Measurements from ENCODE around the gene C19orf67. TPM values are rescaled to one million over a fixed set of nuclear protein-coding genes. Genes with fewer than 3 reads are reported as not detected.

The C19orf67 gene
- total and polyA plus RNA-seq, 12 donors = not detected

GRCh38 chr19:14118165-14119051, 32.8 kb upstream of the C19orf67 start:
- DNase-seq = peak; percentile 82 to 97 (median 95)
- intact Hi-C loops (cut with DNase I) = no loop called here
- Histone ChIP-seq H3K4me3 (peak overlapping the region in 2 of 4 donors; percentile 14 to 61), H3K36me3 (replicated peaks in 1 of 2) (no peaks in the 10 kb centered on the region), H3K9me3 (replicated peaks in 1 of 3) (no peaks in the 10 kb centered on the region), H3K27ac (peak overlapping the region; percentile 89 to 100 (median 97)), H3K4me1 (replicated peaks in 1 of 2) (peaks cover 40 to 56% of the 10 kb centered on the region in 2 donors), H3K27me3 (no peaks in the 10 kb centered on the region)
- TF ChIP-seq POLR2A (IDR thresholded peaks at IDR 0.05) = peak; percentile 77 to 79
- TF ChIP-seq CTCF (IDR thresholded peaks at IDR 0.05) = peak in 1 of 6 experiments; percentile 11
- WGBS, 4 donors = 1 to 4% (median 2%) methylated on average over 8 to 60 of the region's 61 CpGs

GRCh38 chr19:14117668-14118164, 32.1 kb upstream of the C19orf67 start, which contains the start of gene PRKACA:
PRKACA (minus strand) TSS chr19:14117762; CDS start chr19:14117547, 215 bp downstream.
- no peaks in the 10 kb centered on the region for H3K27me3 ChIP-seq
- peak; percentile 98 to 99 (median 99) for DNase-seq
- peaks cover 47 to 63% of the 10 kb centered on the region in 2 donors for H3K4me1 ChIP-seq (replicated peaks in 1 of 2)
- intact Hi-C loops (cut with DNase I) = no loop called here
- H3K4me3 ChIP-seq = peak within 1 kb of the TSS; percentile 67 to 95 (median 80)
- H3K9me3 ChIP-seq (replicated peaks in 1 of 3) = no peaks in the 10 kb centered on the region
- TF ChIP-seq POLR2A (IDR thresholded peaks at IDR 0.05) = peak; percentile 46 to 62
- no peak for TF ChIP-seq CTCF (IDR thresholded peaks at IDR 0.05)
- H3K27ac ChIP-seq = peak within 1 kb of the TSS; percentile 89 to 100 (median 97)
- WGBS, 4 donors = 1% methylated on average over 55 to 65 of the region's 67 CpGs; no CpG with 5 or more reads in 2 of the 4 donors
- no peaks in the 10 kb centered on the region for H3K36me3 ChIP-seq (replicated peaks in 1 of 2)

- no peaks in the 10 kb centered on the region for H3K9me3 ChIP-seq (replicated peaks in 1 of 3)
- H3K36me3 ChIP-seq (replicated peaks in 1 of 2) = no peaks in the 10 kb centered on the region
- peaks cover 54 to 70% of the 10 kb centered on the region in 2 donors for H3K4me1 ChIP-seq (replicated peaks in 1 of 2)
- DNase-seq = peak; percentile 55 to 78 (median 65)
- intact Hi-C loops (cut with DNase I) = no loop called here
- H3K27me3 ChIP-seq = no peaks in the 10 kb centered on the region
- TF ChIP-seq POLR2A (IDR thresholded peaks at IDR 0.05) (no peak), CTCF (IDR thresholded peaks at IDR 0.05) (no peak)
- H3K27ac ChIP-seq = peak overlapping the region; percentile 32 to 100 (median 86)
- 0 to 1% (median 1%) methylated on average over 12 to 33 of the region's 33 CpGs for WGBS, 4 donors
- H3K4me3 ChIP-seq = peak overlapping the region; percentile 67 to 95 (median 80)
Observed at GRCh38 chr19:14116918-14117578, 31.5 kb upstream of the C19orf67 start.

GRCh38 chr19:14116525-14116917, 30.9 kb upstream of the C19orf67 start:
- no peaks in the 10 kb centered on the region for H3K36me3 ChIP-seq (replicated peaks in 1 of 2)
- H3K9me3 ChIP-seq (replicated peaks in 1 of 3) = no peaks in the 10 kb centered on the region
- intact Hi-C loops (cut with DNase I) = no loop called here
- 0 to 7% (median 3%) methylated on average over 6 of the region's 6 CpGs for WGBS, 4 donors
- no peaks in the 10 kb centered on the region for H3K27me3 ChIP-seq
- TF ChIP-seq POLR2A (IDR thresholded peaks at IDR 0.05) = no peak
- TF ChIP-seq CTCF (IDR thresholded peaks at IDR 0.05) = no peak
- no peak for DNase-seq
- peak overlapping the region; percentile 67 to 95 (median 80) for H3K4me3 ChIP-seq
- peak overlapping the region; percentile 32 to 100 (median 86) for H3K27ac ChIP-seq
- H3K4me1 ChIP-seq (replicated peaks in 1 of 2) = peaks cover 59 to 75% of the 10 kb centered on the region in 2 donors
